Measurements from ENCODE around the gene HBA1. TPM values are rescaled to one million over a fixed set of nuclear protein-coding genes. Genes with fewer than 3 reads are reported as not detected.

Gene HBA1
- total RNA-seq, 1 donor from 2014 or later, result not detected

- TF ChIP-seq CTCF (IDR thresholded peaks at IDR 0.05; ENCODE audit: insufficient read depth, low read length, severe bottlenecking), result peak; percentile 26
- Histone ChIP-seq H3K4me3 (ENCODE audit: low read depth, low read length) (peak overlapping the region; percentile 26), H3K36me3 (ENCODE audit: control insufficient read depth, insufficient read depth, low read length) (peaks cover 4% of the 10 kb centered on the region), H3K27me3 (ENCODE audit: control insufficient read depth, insufficient read depth, low read length) (peaks cover 13% of the 10 kb centered on the region)
- DNase-seq (ENCODE audit: low read depth) (no peak), FAIRE-seq (no peak)
These were observed 4.4 kb downstream of the HBA1 start for GRCh38 chr16:180681-181564.

GRCh38 chr16:181565-182021, 5.1 kb downstream of the HBA1 start:
- peaks cover 4% of the 10 kb centered on the region for H3K36me3 ChIP-seq (ENCODE audit: control insufficient read depth, insufficient read depth, low read length)
- no peak overlapping the region for H3K4me3 ChIP-seq (ENCODE audit: low read depth, low read length)
- peak; percentile 36 for FAIRE-seq
- peak; percentile 97 for TF ChIP-seq CTCF (IDR thresholded peaks at IDR 0.05; ENCODE audit: insufficient read depth, low read length, severe bottlenecking)
- H3K27me3 ChIP-seq (ENCODE audit: control insufficient read depth, insufficient read depth, low read length), result peaks cover 13% of the 10 kb centered on the region
- peak; percentile 24 for DNase-seq (ENCODE audit: low read depth)

- DNase-seq (ENCODE audit: low read depth) (no peak), FAIRE-seq (no peak)
- H3K27me3 ChIP-seq (ENCODE audit: control insufficient read depth, insufficient read depth, low read length), result peaks cover 4% of the 10 kb centered on the region
These were observed 6.5 kb downstream of the HBA1 start for GRCh38 chr16:183005-183404.

GRCh38 chr16:185213-185612, 8.7 kb downstream of the HBA1 start:
- Histone ChIP-seq H3K27me3 (ENCODE audit: control insufficient read depth, insufficient read depth, low read length) (no peaks in the 10 kb centered on the region), H3K36me3 (ENCODE audit: control insufficient read depth, insufficient read depth, low read length) (peaks cover 16% of the 10 kb centered on the region), H3K4me3 (ENCODE audit: low read depth, low read length) (no peak overlapping the region)
- no peak for DNase-seq (ENCODE audit: low read depth)
- no peak for FAIRE-seq
- no peak for TF ChIP-seq CTCF (IDR thresholded peaks at IDR 0.05; ENCODE audit: insufficient read depth, low read length, severe bottlenecking)

More at GRCh38 chr16:183005-183404, 6.5 kb downstream of the HBA1 start:
- H3K4me3 ChIP-seq (ENCODE audit: low read depth, low read length), result no peak overlapping the region
- peaks cover 7% of the 10 kb centered on the region for H3K36me3 ChIP-seq (ENCODE audit: control insufficient read depth, insufficient read depth, low read length)
- no peak for TF ChIP-seq CTCF (IDR thresholded peaks at IDR 0.05; ENCODE audit: insufficient read depth, low read length, severe bottlenecking)

GRCh38 chr16:185691-186090, 9.2 kb downstream of the HBA1 start:
- H3K27me3 ChIP-seq (ENCODE audit: control insufficient read depth, insufficient read depth, low read length), result no peaks in the 10 kb centered on the region
- H3K4me3 ChIP-seq (ENCODE audit: low read depth, low read length), result no peak overlapping the region
- DNase-seq (ENCODE audit: low read depth), result no peak
- no peak for FAIRE-seq
- H3K36me3 ChIP-seq (ENCODE audit: control insufficient read depth, insufficient read depth, low read length), result peaks cover 16% of the 10 kb centered on the region
- TF ChIP-seq CTCF (IDR thresholded peaks at IDR 0.05; ENCODE audit: insufficient read depth, low read length, severe bottlenecking), result no peak

All from bronchial epithelial cell (primary cell).